ENCODE results near the gene MRPS15. TPM values are rescaled to one million over a fixed set of nuclear protein-coding genes. Genes with fewer than 3 reads are reported as not detected.

MRPS15 gene
- total RNA-seq, 1 experiment from 2014 or later = 98.7 TPM

DNA sequence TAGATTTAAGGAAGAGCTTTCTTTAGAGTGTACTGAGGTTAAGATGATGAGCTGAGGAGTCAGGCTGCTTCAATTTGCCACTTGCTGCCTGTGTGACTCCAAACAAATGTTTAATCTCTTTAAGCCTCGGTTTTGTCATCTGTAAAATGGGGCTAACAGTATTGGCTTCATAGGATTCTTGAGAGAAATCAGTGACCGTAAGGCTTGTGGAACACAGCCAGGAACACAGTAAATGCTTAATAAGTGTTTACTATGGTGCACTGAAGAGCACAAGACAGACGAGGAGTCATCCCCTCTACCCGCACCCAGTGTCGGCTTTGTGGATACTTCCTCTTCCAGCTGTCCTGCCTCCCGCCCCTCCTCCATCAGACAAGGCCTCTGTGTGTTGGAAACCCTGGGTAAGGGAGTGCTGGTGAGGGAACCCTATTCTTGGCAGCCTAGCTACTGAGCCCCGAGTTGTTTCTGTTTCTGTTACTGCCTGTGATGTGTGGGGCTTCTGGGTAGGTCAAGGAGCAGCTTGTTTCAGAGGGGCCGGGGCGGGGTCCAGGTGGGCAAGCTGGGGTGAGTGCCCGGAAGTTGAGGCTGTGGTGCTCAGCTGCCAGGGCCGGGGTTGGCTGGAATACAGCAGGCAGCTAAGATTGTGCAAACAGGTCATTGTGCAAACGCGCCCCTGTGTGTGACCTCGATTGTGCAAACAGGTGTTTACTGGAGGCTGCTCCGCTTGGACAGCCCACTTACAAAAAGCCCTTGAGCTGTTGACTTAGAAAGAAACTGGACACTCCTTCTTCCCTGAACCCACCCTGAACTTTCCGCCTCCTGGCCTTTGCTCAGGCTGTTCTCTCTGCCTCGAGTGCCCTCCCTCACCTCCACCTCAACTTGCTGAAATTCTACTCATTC is 22.5 kb upstream of the MRPS15 start:
- H3K27me3 ChIP-seq (ENCODE audit: insufficient read depth, low read length) = no peaks in the 10 kb centered on the region
- no peaks in the 10 kb centered on the region for H3K4me1 ChIP-seq (ENCODE audit: control insufficient read depth in 1 of 2, insufficient read depth in 2 of 2, low read length in 2 of 2)
- H3K36me3 ChIP-seq (ENCODE audit: control insufficient read depth in 1 of 2, insufficient read depth in 2 of 2, low read length in 2 of 2) = no peaks in the 10 kb centered on the region
- intact Hi-C loops (cut with micrococcal nuclease) = no loop called here
- no peak overlapping the region for H2AFZ ChIP-seq (ENCODE audit: low read depth, low read length, poor library complexity, severe bottlenecking)
- H3K4me2 ChIP-seq (ENCODE audit: low read length) = no peak overlapping the region
- DNase-seq (ENCODE audit: low read depth, low spot score) (no peak), ATAC-seq (no peak)
- no peaks in the 10 kb centered on the region for H3K9me2 ChIP-seq (ENCODE audit: insufficient read depth)
- ChIA-PET RAD21 (ENCODE audit: low non-redundant PET in 1 of 2, low total read pairs in 2 of 2, uncharacterized antibody in 2 of 2, unreplicated experiment in 2 of 2) (interaction anchor here in 1 of 2 experiments (0.7 kb wide), 1 partner anchor 29 kb away, joined by 3 read pairs; no protein-coding TSS in a partner anchor), POLR2A (no interaction called here), CTCF (interaction anchor here (1.2 kb wide), 1 partner anchor 10 kb away, joined by 3 read pairs; no protein-coding TSS in a partner anchor)
- TF ChIP-seq YY1 (IDR thresholded peaks at IDR 0.05; ENCODE audit: extremely low read depth, insufficient replicate concordance, low read depth, low read length) (no peak), POLR2A (IDR thresholded peaks at IDR 0.05; ENCODE audit: borderline replicate concordance, extremely low read depth, insufficient read depth, insufficient read length) (no peak), ELF1 (IDR thresholded peaks at IDR 0.05; ENCODE audit: borderline replicate concordance, low read depth) (no peak), EZH2 (IDR thresholded peaks at IDR 0.05) (no peak)
- TF ChIP-seq, protein P1, sequence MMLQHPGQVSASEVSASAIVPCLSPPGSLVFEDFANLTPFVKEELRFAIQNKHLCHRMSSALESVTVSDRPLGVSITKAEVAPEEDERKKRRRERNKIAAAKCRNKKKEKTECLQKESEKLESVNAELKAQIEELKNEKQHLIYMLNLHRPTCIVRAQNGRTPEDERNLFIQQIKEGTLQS (IDR thresholded peaks at IDR 0.05) = no peak
- TF ChIP-seq, protein P2, sequence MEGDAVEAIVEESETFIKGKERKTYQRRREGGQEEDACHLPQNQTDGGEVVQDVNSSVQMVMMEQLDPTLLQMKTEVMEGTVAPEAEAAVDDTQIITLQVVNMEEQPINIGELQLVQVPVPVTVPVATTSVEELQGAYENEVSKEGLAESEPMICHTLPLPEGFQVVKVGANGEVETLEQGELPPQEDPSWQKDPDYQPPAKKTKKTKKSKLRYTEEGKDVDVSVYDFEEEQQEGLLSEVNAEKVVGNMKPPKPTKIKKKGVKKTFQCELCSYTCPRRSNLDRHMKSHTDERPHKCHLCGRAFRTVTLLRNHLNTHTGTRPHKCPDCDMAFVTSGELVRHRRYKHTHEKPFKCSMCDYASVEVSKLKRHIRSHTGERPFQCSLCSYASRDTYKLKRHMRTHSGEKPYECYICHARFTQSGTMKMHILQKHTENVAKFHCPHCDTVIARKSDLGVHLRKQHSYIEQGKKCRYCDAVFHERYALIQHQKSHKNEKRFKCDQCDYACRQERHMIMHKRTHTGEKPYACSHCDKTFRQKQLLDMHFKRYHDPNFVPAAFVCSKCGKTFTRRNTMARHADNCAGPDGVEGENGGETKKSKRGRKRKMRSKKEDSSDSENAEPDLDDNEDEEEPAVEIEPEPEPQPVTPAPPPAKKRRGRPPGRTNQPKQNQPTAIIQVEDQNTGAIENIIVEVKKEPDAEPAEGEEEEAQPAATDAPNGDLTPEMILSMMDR (IDR thresholded peaks at IDR 0.05 in 2 of 3, conservative IDR thresholded peaks at IDR 0.05 in 1 of 3; ENCODE audit: borderline replicate concordance in 1 of 3, insufficient read depth in 1 of 3, low read depth in 2 of 3, low read length in 2 of 3) = no peak
- no TSS peak for BruUV-seq (replicated peaks)
- H3K9me3 ChIP-seq (ENCODE audit: control insufficient read depth in 1 of 2, insufficient read depth in 1 of 2, low read depth in 1 of 2, low read length in 2 of 2) = no peaks in the 10 kb centered on the region
- no peaks in the 10 kb centered on the region for H3K79me2 ChIP-seq (ENCODE audit: insufficient read depth, low read length)
- H3K4me3 ChIP-seq (replicated peaks in 1 of 2; ENCODE audit: low read depth in 1 of 2, low read length in 2 of 2) = no peak overlapping the region
- no peaks in the 10 kb centered on the region for H4K20me1 ChIP-seq (ENCODE audit: insufficient read depth)
- H3K27ac ChIP-seq (ENCODE audit: low read depth, low read length) = no peak overlapping the region
- no peak overlapping the region for H3K9ac ChIP-seq (ENCODE audit: low read length)

Measured in HCT116 (cell line).